Measurements from ENCODE around the gene TMEM59.
A peak's percentile ranks its signal among the peaks of the same experiment; 100 is the strongest.
"Not testable (repeated sequence)": the region's sequence is repeated elsewhere in the genome, so short reads cannot be mapped to it uniquely, and the experiment has no call there.

The TMEM59 gene

DNA sequence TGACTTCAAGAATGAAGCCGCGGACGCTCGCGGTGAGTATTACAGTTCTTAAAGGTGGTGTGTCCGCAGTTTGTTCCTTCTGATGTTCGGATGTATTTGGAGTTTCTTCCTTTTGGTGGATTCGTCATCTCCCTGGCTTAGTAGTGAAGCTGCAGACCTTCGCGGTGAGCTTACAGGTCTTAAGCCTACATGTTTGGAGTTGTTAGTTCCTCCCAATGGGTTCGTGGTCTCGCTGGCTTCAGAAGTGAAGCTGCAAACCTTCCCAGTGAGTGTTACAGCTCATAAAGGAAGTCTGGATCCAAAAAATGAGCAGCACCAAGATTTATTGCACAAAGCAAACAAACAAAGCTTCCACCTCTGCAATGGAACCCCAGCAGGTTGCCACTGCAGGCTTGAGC is 49.8 kb downstream of the TMEM59 start:
- peak; percentile 42 for DNase-seq (ENCODE audit: low read depth)
- no peak overlapping the region for H3K4me3 ChIP-seq (ENCODE audit: low read length)
- TF ChIP-seq, protein P1, sequence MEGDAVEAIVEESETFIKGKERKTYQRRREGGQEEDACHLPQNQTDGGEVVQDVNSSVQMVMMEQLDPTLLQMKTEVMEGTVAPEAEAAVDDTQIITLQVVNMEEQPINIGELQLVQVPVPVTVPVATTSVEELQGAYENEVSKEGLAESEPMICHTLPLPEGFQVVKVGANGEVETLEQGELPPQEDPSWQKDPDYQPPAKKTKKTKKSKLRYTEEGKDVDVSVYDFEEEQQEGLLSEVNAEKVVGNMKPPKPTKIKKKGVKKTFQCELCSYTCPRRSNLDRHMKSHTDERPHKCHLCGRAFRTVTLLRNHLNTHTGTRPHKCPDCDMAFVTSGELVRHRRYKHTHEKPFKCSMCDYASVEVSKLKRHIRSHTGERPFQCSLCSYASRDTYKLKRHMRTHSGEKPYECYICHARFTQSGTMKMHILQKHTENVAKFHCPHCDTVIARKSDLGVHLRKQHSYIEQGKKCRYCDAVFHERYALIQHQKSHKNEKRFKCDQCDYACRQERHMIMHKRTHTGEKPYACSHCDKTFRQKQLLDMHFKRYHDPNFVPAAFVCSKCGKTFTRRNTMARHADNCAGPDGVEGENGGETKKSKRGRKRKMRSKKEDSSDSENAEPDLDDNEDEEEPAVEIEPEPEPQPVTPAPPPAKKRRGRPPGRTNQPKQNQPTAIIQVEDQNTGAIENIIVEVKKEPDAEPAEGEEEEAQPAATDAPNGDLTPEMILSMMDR (IDR thresholded peaks at IDR 0.05; ENCODE audit: insufficient read depth, low read depth, low read length, missing control alignments): no peak

DNA sequence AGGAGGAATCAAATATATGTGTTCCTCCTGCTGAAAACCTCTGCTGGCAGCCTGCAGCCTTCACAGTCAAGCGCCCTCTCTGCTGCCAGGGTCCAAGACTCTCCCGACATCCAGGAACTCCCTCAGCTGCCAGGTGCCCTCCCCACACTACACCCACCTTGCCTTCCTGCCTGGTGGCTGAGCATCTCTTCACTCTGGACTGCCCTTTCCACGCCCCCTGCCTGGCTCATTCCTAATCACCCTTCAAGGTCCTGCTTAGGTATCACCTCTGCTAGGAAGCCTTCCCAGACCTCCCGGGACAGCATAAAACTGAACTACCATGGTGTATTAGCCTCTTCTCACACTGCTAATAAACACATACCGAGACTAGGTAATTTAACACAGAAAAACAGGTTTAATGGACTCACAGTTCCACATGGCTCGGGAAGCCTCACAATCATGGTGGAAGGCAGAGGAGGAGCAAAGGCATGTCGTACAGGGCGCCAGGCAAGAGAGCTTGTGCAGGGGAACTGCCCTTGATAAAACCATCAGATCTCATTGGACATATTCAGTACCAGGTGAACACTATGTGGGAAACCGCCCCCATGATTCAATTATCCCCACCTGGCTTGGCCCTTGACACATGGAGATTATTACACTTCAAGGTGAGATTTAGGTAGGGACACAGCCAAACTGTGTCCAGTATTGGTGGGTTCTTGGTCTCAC is 50.3 kb downstream of the TMEM59 start:
- DNase-seq (ENCODE audit: low read depth): no peak
- TF ChIP-seq, protein P1 (IDR thresholded peaks at IDR 0.05; ENCODE audit: insufficient read depth, low read depth, low read length, missing control alignments): no peak
- no peak overlapping the region for H3K4me3 ChIP-seq (ENCODE audit: low read length)

DNA sequence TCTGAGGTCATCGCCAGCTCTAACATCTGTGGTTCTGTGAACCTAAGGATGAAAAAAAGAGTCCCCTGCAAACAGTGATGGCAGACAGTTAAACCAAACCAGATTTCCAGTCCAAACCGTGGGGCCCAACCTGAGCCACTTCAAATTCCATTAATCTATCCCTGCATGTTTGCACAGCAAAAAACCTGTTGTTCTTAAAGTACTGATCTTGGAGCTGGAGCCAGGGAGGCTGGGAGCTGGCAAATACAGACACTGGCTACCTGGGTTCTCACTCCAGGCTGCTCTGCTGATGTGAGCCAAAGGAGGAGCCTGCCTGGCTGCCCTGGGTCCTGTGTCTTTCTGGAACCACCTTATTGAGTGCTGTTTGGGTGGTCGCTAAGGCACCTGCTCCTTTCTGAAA is 51.4 kb downstream of the TMEM59 start:
- TF ChIP-seq, protein P1 (IDR thresholded peaks at IDR 0.05; ENCODE audit: insufficient read depth, low read depth, low read length, missing control alignments): no peak
- DNase-seq (ENCODE audit: low read depth): no peak
- no peak overlapping the region for H3K4me3 ChIP-seq (ENCODE audit: low read length)

DNA sequence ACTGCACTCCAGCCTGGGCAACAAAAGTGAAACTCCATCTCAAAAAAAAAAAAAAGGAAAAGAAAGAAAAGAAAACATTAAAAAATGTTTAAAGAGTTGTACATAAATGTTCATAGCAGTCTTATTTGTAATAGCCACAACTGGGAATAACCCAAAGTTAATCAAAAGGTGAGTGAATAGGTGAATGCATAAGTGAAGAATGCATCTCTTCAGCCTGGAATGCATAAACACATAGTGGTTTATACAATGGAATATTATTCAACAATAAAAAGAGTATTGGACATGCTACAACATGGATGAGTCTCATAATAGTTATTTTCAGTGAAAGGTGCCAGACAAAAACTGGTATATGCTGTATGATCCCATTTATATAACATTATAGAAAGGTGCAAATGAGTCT is 53.1 kb downstream of the TMEM59 start:
- TF ChIP-seq, protein P1 (IDR thresholded peaks at IDR 0.05; ENCODE audit: insufficient read depth, low read depth, low read length, missing control alignments): no peak
- H3K4me3 ChIP-seq (ENCODE audit: low read length): no peak overlapping the region
- peak; percentile 24 for DNase-seq (ENCODE audit: low read depth)

DNA sequence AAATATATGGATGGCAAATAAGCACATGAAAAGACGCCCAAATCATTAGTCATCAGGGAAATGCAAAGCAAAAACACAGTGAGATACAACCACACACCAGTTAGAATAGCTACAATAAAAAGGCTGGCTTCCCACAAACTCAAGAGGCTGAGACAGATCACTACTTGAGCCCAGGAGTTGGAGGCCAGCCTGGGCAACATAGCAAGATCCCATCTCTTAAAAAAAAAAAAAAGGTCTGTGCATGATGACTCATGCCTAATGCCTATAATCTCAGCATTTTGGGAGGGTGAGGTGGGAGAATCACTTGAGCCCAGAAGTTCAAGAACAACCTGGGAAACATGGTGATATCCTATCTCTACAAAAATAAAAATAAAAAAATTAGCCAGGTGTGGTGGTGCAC is 54.8 kb downstream of the TMEM59 start:
- no peak for DNase-seq (ENCODE audit: low read depth)
- H3K4me3 ChIP-seq (ENCODE audit: low read length): no peak overlapping the region
- TF ChIP-seq, protein P1 (IDR thresholded peaks at IDR 0.05; ENCODE audit: insufficient read depth, low read depth, low read length, missing control alignments): no peak

DNA sequence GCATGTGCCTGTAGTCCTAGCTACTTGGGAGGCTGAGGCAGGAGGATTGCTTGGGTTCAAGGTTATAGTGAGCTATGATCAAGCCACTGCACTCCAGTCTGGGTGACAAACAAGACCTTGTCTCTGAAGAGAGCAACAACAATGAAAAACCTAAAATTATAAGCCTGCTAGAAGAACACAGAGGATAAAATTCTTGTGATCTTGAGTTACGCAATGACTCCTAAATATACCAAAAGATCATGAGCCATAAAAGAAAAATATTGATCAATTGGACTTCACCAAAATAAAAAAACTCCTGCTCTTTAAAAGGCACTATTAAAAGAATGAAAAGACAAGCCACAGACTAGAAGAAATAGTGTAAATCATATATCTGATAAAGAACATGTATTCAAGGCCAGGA is 57.3 kb downstream of the TMEM59 start:
- TF ChIP-seq, protein P1 (IDR thresholded peaks at IDR 0.05; ENCODE audit: insufficient read depth, low read depth, low read length, missing control alignments): no peak
- H3K4me3 ChIP-seq (ENCODE audit: low read length): no peak overlapping the region
- DNase-seq (ENCODE audit: low read depth): no peak

DNA sequence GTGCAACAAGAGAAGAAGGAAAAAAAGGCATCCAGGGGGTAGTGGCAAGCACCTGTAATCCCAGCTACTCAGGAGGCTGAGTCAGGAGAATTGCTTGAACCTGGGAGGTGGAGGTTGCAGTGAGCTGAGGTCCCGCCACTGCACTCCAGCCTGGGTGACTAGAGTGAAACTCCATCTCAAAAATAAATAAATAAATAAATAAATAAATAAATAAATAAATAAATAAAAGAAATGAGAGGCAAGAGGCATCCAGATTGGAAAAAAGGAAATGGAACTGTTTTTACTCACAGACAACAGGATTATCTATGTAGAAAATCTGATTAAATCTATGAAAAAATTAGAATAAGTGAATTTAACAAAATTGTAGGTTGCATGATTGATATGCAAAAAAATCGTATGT is 58.5 kb downstream of the TMEM59 start:
- H3K4me3 ChIP-seq (ENCODE audit: low read length); DNase-seq (ENCODE audit: low read depth): not testable (repeated sequence)
